Astrocyte of the cerebellum (primary cell): ENCODE measurements around the gene SCO2.
"Not testable (repeated sequence)": the region's sequence is repeated elsewhere in the genome, so short reads cannot be mapped to it uniquely, and the experiment has no call there.

Source experiments
- DNase-seq: peaks from one replicate; pipeline ENCODE4 v3.0.0-alpha.2; 2011; ENCODE audit warnings: low read depth
- H3K4me3 ChIP-seq: 2 replicates; pipeline ENCODE4 v1.5.1; 2011; ENCODE audit warnings: mild to moderate bottlenecking, low read depth, low read length, moderate library complexity
- in situ Hi-C: cut with HindIII; loops from 2 replicates; pipeline ENCODE4 v1.10.0; 2017; ENCODE audit warnings: low sequenced_read_pairs
- TF ChIP-seq, protein P1 (sequence below): IDR thresholded peaks from 2 replicates; pipeline ENCODE4 v1.5.1; 2012; ENCODE audit warnings: low read length, low read depth, moderate library complexity, mild to moderate bottlenecking; ENCODE audit errors: missing control alignments

SCO2 gene

DNA sequence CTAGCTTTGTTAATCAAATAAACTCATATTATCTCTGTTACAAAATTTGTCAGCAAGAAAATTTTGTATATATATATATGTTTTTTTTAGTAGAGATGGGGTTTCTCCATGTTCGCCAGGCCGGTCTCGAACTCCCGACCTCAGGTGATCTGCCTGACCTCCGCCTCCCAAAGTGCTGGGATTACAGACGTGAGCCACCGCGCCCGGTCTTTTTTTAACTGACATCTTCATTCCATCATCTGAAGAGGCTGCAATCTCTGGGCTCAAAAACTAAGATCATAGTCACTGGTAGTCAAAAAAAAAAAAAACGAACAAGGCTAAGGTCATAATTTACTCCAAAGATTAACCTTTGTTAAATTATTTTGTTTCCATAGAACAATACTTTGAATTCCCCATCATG lies 15.0 kb upstream of the SCO2 start:
- no peak overlapping the region for H3K4me3 ChIP-seq
- TF ChIP-seq, protein P1, sequence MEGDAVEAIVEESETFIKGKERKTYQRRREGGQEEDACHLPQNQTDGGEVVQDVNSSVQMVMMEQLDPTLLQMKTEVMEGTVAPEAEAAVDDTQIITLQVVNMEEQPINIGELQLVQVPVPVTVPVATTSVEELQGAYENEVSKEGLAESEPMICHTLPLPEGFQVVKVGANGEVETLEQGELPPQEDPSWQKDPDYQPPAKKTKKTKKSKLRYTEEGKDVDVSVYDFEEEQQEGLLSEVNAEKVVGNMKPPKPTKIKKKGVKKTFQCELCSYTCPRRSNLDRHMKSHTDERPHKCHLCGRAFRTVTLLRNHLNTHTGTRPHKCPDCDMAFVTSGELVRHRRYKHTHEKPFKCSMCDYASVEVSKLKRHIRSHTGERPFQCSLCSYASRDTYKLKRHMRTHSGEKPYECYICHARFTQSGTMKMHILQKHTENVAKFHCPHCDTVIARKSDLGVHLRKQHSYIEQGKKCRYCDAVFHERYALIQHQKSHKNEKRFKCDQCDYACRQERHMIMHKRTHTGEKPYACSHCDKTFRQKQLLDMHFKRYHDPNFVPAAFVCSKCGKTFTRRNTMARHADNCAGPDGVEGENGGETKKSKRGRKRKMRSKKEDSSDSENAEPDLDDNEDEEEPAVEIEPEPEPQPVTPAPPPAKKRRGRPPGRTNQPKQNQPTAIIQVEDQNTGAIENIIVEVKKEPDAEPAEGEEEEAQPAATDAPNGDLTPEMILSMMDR, result no peak
- DNase-seq, result no peak
- in situ Hi-C loops, result no loop called here

DNA sequence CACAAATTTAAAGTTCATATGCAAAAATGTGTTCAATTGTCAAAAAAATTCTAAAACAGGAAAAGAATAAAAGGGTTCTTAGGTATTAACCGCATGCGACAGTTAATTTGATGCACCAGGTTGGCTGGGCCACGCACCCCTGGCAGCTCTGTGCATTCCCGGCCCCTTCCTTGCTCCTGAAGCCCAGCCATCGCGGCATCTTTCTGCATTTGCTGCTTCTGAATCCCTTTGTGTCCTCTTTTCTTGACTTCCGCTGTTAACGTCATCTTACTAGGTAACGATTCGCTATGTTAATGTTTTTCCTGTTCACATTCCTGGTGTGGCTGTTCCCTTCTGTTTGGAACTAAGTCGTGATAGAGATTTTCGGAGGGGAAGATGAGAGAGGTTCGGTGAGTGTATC lies 12.4 kb upstream of the SCO2 start:
- H3K4me3 ChIP-seq, result no peak overlapping the region
- TF ChIP-seq, protein P1, result no peak
- no peak for DNase-seq
- in situ Hi-C loops, result no loop called here

DNA sequence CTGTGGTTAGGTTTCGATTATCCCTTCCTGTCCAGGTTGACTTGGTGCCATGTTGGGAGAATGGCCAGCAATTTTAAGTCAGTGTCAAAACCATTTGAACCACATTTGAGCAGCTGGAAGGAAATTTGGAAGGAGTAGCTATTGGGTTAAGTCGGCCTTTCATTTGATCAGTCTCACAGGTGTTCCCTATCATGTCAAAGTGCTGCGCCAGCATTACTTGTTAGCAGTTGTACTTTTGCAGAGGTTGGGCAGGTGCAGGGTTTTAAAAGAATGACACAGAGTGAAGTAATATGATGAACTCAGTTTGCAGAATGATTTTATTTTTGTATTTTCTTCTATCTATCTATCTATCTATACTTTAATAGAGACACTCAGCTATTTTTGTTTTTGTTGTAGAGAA lies 10.8 kb upstream of the SCO2 start:
- H3K4me3 ChIP-seq, result no peak overlapping the region
- in situ Hi-C loops, result no loop called here
- no peak for DNase-seq
- TF ChIP-seq, protein P1, result no peak

DNA sequence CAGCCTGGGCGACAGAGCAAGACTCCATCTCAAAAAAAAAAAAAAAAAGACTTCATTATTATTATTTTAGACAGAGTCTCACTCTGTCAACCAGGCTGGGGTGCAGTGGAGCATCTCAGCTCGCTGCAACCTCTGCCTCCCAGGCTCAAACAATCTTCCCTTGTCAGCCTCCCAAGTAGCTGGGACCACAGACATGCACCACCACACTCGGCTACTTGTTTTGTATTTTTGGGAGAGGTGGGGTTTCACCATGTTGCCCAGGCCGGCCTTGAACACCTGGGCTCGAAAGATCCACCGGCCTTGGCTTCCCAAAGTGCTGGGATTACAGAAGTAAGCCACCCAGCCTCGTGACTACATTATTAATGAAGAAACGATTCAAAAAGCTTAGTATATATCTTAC lies 9.7 kb upstream of the SCO2 start:
- TF ChIP-seq, protein P1, result no peak
- no peak for DNase-seq
- H3K4me3 ChIP-seq, result no peak overlapping the region
- in situ Hi-C loops, result no loop called here

DNA sequence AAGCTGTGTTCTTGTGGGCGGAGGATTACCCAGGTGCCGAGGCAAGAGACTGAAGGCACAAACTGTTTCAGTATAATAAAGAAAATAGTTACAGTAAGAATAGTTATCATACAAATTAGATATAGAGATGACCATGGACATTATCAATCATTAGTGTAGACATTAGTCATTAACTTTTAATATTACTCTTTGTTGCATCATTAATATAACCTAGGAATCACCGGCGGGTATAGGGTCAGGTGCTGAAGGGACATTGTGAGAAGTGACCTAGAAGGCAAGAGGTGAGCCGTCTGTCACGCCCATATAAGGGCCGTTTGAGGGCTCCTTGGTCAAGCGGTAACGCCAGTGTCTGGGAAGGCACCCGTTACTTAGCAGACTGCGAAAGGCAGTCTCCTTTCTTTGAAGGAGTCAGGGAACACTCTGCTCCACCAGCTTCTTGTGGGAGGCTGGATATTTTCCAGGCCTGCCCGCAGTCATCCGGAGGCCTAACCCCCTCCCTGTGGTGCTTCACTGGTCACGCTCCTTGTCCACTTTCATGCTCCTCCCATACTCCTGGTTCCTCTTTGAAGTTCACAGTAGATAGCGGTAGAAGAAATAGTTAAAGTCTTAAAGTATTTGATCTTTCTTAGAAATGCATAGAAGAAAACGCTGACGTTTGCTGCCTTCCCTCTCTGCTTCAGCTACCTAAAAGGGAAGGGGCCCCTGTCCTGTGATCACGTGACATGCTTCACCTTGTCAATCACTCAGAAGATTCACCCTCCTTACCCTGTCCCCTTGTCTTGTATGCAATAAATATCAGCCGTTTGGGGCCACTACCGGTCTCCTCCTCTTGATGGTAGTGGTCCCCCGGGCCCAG lies 8.7 kb upstream of the SCO2 start:
- H3K4me3 ChIP-seq, in situ Hi-C loops: not testable (repeated sequence)
- DNase-seq, result peak; percentile 23

DNA sequence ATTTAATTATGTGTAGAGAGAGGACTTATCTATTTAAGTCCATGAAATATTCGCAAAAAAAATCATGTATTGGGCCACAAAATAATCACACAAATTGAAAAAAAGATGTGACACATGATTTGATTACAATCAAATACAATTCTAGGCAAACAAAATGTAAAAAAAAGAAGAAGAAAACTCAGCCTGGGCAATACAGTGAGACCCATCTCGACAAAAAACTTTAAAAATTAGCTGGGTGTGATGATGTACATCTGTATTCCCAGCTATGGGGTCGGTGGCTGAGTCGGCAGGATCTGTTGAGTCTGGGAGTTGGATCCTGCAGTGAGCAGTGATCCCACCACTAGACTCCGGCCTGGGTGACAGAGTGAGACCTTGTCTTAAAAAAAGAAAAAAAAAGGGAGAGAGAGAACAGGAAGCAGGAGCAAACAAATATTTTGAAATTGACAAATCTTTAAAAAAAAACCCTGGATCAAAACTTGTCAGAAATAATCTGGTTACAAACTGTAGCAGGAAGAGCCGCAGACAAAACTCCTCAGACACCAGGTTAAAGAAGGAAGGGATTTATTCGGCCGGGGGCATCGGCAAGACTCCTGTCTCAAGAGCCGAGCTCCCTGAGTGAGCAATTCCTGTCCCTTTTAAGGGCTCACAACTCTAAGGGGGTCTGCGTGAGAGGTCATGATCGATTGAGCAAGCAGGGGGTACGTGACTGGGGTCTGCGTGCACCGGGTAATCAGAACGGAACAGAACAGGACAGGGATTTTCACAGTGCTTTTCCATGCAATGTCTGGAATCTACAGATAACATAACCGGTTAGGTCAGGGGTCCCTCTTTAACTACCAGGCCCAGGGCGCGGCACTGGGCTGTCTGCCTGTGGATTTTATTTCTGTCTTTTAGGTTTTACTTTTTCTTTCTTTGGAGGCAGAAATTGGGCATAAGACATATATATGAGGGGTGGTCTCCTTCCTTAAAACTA lies 7.7 kb upstream of the SCO2 start:
- DNase-seq, result no peak
- no peak overlapping the region for H3K4me3 ChIP-seq
- TF ChIP-seq, protein P1, result no peak
- in situ Hi-C loops, result no loop called here
